ENCODE data around the gene GHDC. TPM values are rescaled to one million over a fixed set of nuclear protein-coding genes. Genes with fewer than 3 reads are reported as not detected.

GHDC gene
- total RNA-seq, 1 experiment from 2014 or later: 8.5 TPM

GRCh38 chr17:42178817-42179216 is 15.5 kb downstream of the GHDC start:
- Histone ChIP-seq H4K20me1 (ENCODE audit: control insufficient read depth, insufficient read depth, insufficient read length) (peaks cover 3% of the 10 kb centered on the region), H3K18ac (ENCODE audit: insufficient read length, low read depth, low read length) (no peak overlapping the region), H3K27me3 (ENCODE audit: insufficient read depth, low read length) (peaks cover 8% of the 10 kb centered on the region; the same call in 1 of the 2 replicates), H3K9ac (ENCODE audit: extremely low read depth, insufficient read length, low read length) (no peak overlapping the region), H3K9me3 (ENCODE audit: control insufficient read depth, low read depth, low read length) (no peaks in the 10 kb centered on the region), H3K23ac (ENCODE audit: insufficient read length, low read depth, low read length) (no peak overlapping the region), H2BK5ac (ENCODE audit: insufficient read length, low read length) (no peak overlapping the region), H2BK120ac (ENCODE audit: low read depth, low read length, poor library complexity, severe bottlenecking) (no peak overlapping the region), H3K56ac (ENCODE audit: insufficient read length, low read depth, low read length) (no peak overlapping the region), H3K4me2 (ENCODE audit: insufficient read depth, insufficient read length, low read length) (no peak overlapping the region), H3K79me2 (ENCODE audit: insufficient read depth, low read length) (no peaks in the 10 kb centered on the region), H3K27ac (ENCODE audit: insufficient read length, low read depth, low read length) (no peak overlapping the region), H3K23me2 (ENCODE audit: insufficient read length, low read depth, low read length, poor library complexity, severe bottlenecking) (peaks cover 16% of the 10 kb centered on the region), H4K5ac (ENCODE audit: insufficient read length, low read depth, low read length) (no peak overlapping the region), H3K79me1 (ENCODE audit: insufficient read depth, low read depth, low read length, poor library complexity, severe bottlenecking) (no peaks in the 10 kb centered on the region), H2AFZ (ENCODE audit: low read length) (no peak overlapping the region), H4K8ac (replicated peaks; ENCODE audit: insufficient read length, low read depth, low read length) (no peak overlapping the region), H2BK15ac (ENCODE audit: low read depth, low read length) (no peak overlapping the region), H3K14ac (ENCODE audit: insufficient read depth, low read length) (no peak overlapping the region; the same call in 1 of the 2 replicates), H3T11ph (ENCODE audit: low read length) (no peak overlapping the region), H3K4me1 (ENCODE audit: insufficient read depth, low read length) (peaks cover 3% of the 10 kb centered on the region; the same call in 1 of the 2 replicates), H4K91ac (ENCODE audit: insufficient read length, low read depth, low read length) (no peak overlapping the region), H2BK20ac (ENCODE audit: low read depth, low read length, poor library complexity, severe bottlenecking) (no peak overlapping the region), H2BK12ac (ENCODE audit: insufficient read length, low read depth, low read length) (no peak overlapping the region), H2AK5ac (ENCODE audit: insufficient read length, low read length) (no peak overlapping the region), H3K4ac (ENCODE audit: low read depth, low read length) (no peak overlapping the region)
- Mint-ChIP-seq H3K27ac (no peak overlapping the region), H3K4me1 (peaks cover 18 to 20% of the 10 kb centered on the region in 2 experiments), H3K27me3 (ENCODE audit: low read depth) (peaks cover 54% of the 10 kb centered on the region), H3K9me3 (no peaks in the 10 kb centered on the region; a peak in 1 of 5 replicates), H3K36me3 (ENCODE audit: insufficient read depth in 1 of 3, low read depth in 3 of 3) (no peaks in the 10 kb centered on the region; a peak in 1 of 7 replicates), H3K4me3 (no peak overlapping the region; a peak in 1 of 5 replicates)
- no peak for DNase-seq
- TF ChIP-seq CTCF (conservative IDR thresholded peaks at IDR 0.05): no peak
- WGBS (ENCODE audit: extremely low coverage, insufficient read length, low lambda C conversion rate): no CpG with 5 or more reads among the region's 14 CpGs
